Sigmoid colon (tissue), 7 donors: Measurements from ENCODE around the gene ARHGEF10L. TPM values are rescaled to one million over a fixed set of nuclear protein-coding genes. Genes with fewer than 3 reads are reported as not detected.

Experiments used
- DNase-seq: peaks from one replicate; pipeline ENCODE4 v3.0.0-alpha.2; 2019
- H3K27ac ChIP-seq, 4 donors: fragments of 200-600 bp; sonication (generic); one replicate each; pipeline ENCODE4 v1.5.1; 2016 to 2019; ENCODE audit warnings: mild to moderate bottlenecking in 1 of 4
- H3K27me3 ChIP-seq, 3 donors: fragments of 200-600 bp; sonication (generic); one replicate each; pipeline ENCODE4 v1.5.1; 2019; ENCODE audit warnings: mild to moderate bottlenecking in 1 of 3
- H3K36me3 ChIP-seq, 4 donors: fragments of 200-600 bp; sonication (generic); one replicate each; pipeline ENCODE4 v1.5.1; 2016 to 2019
- H3K4me1 ChIP-seq, 4 donors: fragments of 200-600 bp; sonication (generic); one replicate each; pipeline ENCODE4 v1.5.1; 2017 to 2019
- H3K4me3 ChIP-seq, 4 donors: fragments of 200-600 bp; sonication (generic); one replicate each; pipeline ENCODE4 v1.5.1; 2017 to 2019; ENCODE audit warnings: mild to moderate bottlenecking in 2 of 4, moderate library complexity in 1 of 4
- H3K9me3 ChIP-seq, 4 donors: fragments of 200-600 bp in 3 of 4; sonication (generic) in 3 of 4; one replicate each; pipeline versions ENCODE4 v1.5.1 to v1.6.1; 2013 to 2019
- EP300 ChIP-seq, 4 donors: sonication (generic); formaldehyde crosslinking; IDR thresholded peaks; one replicate each; pipeline ENCODE4 v1.6.1; 2017; ENCODE audit warnings: antibody characterized with exemption in 4 of 4
- POLR2A ChIP-seq, 2 donors: fragments of 450-650 bp; IDR thresholded peaks; one replicate each; pipeline ENCODE4 v1.6.1; 2016; ENCODE audit warnings: antibody characterized with exemption in 2 of 2, mild to moderate bottlenecking in 2 of 2, moderate library complexity in 2 of 2
- POLR2AphosphoS5 ChIP-seq, 4 donors: sonication (generic); formaldehyde crosslinking; IDR thresholded peaks; one replicate each; pipeline ENCODE4 v1.6.1; 2017; ENCODE audit warnings: antibody characterized with exemption in 4 of 4
- WGBS, 2 donors: extraction: QIAGEN DNeasy Blood & Tissue Kit; methylation state at CpG; one replicate each; pipeline ENCODE4 v1.1.7; 2013; 5-methylcytosine and 5-hydroxymethylcytosine counted together
- intact Hi-C: fragments of 100-400 bp; cut with DNase I; formaldehyde crosslinking; loops from one replicate; pipeline ENCODE4 v1.15.1; 2023
- polyA plus RNA-seq, 3 donors: library from polyadenylated mRNA; stranded (reverse); fragments of 200-250 nt; gene quantifications; one replicate each; pipeline ENCODE4 v1.2.3, GENCODE V29; 2013
- total RNA-seq, 4 donors: library from RNA; depleted of rRNA; stranded (reverse); fragments of >200 nt; gene quantifications; one replicate each; pipeline ENCODE4 v1.1.0, GENCODE V29; 2016
- TF ChIP-seq, protein P1 (sequence below), 4 experiments: fragments of 450-650 bp in 3 of 4; fragments of 200-600 bp in 1 of 4; IDR thresholded peaks; one replicate each; pipeline ENCODE4 v1.5.1; 2016 to 2019; ENCODE audit warnings: antibody characterized with exemption in 4 of 4, mild to moderate bottlenecking in 3 of 4, moderate library complexity in 2 of 4
- donor health status: healthy with polysubstance abuse.
- donor health status: Bipolar disorder and iron deficiency.
- donor health status: healthy.

The ARHGEF10L gene
- total and polyA plus RNA-seq, 7 donors: 25.0 to 76.2 (median 33.0) TPM

DNA sequence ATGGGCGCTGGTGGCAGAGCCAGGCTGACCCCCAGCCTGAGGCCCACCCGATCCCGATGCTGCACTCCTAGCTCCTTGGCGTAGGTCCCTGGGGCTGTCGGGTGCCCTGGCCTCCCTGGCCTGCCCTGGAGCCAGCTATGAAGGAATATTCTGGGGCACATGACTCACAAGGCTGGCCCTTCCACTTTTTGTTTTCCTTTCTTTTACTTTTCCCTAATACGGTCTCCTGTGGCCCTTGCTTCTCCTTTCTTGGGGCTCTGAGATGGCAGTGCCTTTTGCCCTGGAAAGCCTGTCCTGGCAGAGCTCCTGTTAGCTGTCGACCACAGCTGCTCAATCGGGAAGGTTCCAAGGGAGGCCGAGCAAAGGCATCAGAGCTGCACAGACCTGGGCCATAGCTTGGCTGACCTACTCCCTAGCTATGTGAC is 22.1 kb downstream of the ARHGEF10L start:
- no peak for DNase-seq
- H3K9me3 ChIP-seq: no peaks in the 10 kb centered on the region
- WGBS, 2 donors: 54 to 66% methylated on average over 9 of the region's 9 CpGs
- TF ChIP-seq POLR2AphosphoS5 (IDR thresholded peaks at IDR 0.05) (peak in 3 of 4 donors; percentile 0 to 40 (median 18)), EP300 (IDR thresholded peaks at IDR 0.05) (peak in 1 of 4 donors; percentile 3), POLR2A (IDR thresholded peaks at IDR 0.05) (no peak)
- TF ChIP-seq, protein P1, sequence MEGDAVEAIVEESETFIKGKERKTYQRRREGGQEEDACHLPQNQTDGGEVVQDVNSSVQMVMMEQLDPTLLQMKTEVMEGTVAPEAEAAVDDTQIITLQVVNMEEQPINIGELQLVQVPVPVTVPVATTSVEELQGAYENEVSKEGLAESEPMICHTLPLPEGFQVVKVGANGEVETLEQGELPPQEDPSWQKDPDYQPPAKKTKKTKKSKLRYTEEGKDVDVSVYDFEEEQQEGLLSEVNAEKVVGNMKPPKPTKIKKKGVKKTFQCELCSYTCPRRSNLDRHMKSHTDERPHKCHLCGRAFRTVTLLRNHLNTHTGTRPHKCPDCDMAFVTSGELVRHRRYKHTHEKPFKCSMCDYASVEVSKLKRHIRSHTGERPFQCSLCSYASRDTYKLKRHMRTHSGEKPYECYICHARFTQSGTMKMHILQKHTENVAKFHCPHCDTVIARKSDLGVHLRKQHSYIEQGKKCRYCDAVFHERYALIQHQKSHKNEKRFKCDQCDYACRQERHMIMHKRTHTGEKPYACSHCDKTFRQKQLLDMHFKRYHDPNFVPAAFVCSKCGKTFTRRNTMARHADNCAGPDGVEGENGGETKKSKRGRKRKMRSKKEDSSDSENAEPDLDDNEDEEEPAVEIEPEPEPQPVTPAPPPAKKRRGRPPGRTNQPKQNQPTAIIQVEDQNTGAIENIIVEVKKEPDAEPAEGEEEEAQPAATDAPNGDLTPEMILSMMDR (IDR thresholded peaks at IDR 0.05): no peak
- intact Hi-C loops: loop anchor here (2.0 kb wide), 1 partner anchor 21 kb away; no protein-coding TSS in a partner anchor
- no peaks in the 10 kb centered on the region for H3K36me3 ChIP-seq
- H3K4me1 ChIP-seq: peaks cover 0 to 67% (median 65%) of the 10 kb centered on the region in 4 donors
- H3K27me3 ChIP-seq: no peaks in the 10 kb centered on the region
- H3K27ac ChIP-seq: peak overlapping the region; percentile 75 to 97 (median 92)
- H3K4me3 ChIP-seq: peak overlapping the region in 1 of 4 donors; percentile 6

- DNase-seq: no peak
- intact Hi-C loops: no loop called here
- whole genome bisulfite sequencing, 2 donors: 86 to 95% methylated on average over 5 of the region's 5 CpGs
- TF ChIP-seq EP300 (IDR thresholded peaks at IDR 0.05): no peak
- no peak for TF ChIP-seq POLR2A (IDR thresholded peaks at IDR 0.05)
- TF ChIP-seq POLR2AphosphoS5 (IDR thresholded peaks at IDR 0.05): no peak
- TF ChIP-seq, protein P1 (IDR thresholded peaks at IDR 0.05): no peak
- Histone ChIP-seq H3K27ac (peak overlapping the region; percentile 75 to 97 (median 92)), H3K4me3 (no peak overlapping the region), H3K27me3 (no peaks in the 10 kb centered on the region), H3K4me1 (peaks cover 0 to 75% (median 73%) of the 10 kb centered on the region in 4 donors), H3K36me3 (no peaks in the 10 kb centered on the region), H3K9me3 (no peaks in the 10 kb centered on the region)
Measured at GRCh38 chr1:17562375-17562774, 22.9 kb downstream of the ARHGEF10L start.

DNA sequence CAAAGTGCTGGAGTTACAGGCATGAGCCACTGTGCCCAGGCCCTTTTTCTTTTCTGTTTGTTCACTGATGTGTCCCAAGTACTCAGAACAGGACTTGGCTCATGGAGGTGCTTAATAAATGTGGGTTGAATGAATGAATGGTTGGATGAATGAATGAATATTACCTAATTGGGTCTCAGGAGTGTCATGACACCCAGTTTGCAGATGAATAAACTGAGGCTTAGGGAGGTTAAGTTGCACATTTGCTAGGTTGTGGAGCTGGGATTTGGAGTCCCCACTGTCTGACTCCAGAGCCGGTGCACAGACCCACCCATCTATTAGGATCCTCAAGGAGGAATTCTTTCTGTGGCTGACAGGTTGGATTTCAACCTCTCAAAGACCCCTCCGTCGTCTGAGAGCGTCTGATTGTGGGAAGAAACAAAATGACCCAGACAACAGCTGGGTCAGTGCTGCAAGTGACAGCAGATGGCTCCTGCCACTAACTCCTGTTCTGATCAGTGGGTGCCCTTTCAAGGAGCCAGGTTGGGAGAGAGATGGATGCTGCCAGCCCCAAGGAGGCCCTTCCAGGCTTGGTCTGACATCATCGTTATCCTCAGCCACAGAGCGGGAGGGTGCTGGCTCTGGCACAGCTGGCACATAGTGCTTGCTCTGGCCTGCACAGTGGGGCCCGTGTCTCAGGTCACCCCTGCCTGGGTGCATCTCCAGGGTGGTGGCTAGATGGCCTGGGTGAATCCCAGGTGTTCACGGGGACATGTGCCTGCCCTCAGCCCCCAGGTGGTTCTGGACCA is 24.2 kb downstream of the ARHGEF10L start:
- peaks cover 0 to 87% (median 86%) of the 10 kb centered on the region in 4 donors for H3K4me1 ChIP-seq
- H3K36me3 ChIP-seq: no peaks in the 10 kb centered on the region
- TF ChIP-seq POLR2AphosphoS5 (IDR thresholded peaks at IDR 0.05): peak in 1 of 4 donors; percentile 8
- TF ChIP-seq POLR2A (IDR thresholded peaks at IDR 0.05): no peak
- H3K27me3 ChIP-seq: no peaks in the 10 kb centered on the region
- intact Hi-C loops: no loop called here
- no peak for DNase-seq
- H3K27ac ChIP-seq: peak overlapping the region; percentile 75 to 97 (median 92)
- H3K9me3 ChIP-seq: no peaks in the 10 kb centered on the region
- WGBS, 2 donors: 66 to 76% methylated on average over 8 of the region's 8 CpGs
- H3K4me3 ChIP-seq: no peak overlapping the region

GRCh38 chr1:17564458-17565393 is 25.2 kb downstream of the ARHGEF10L start:
- DNase-seq: no peak
- TF ChIP-seq POLR2AphosphoS5 (IDR thresholded peaks at IDR 0.05) (no peak), POLR2A (IDR thresholded peaks at IDR 0.05) (no peak)
- peak overlapping the region; percentile 75 to 97 (median 92) for H3K27ac ChIP-seq
- no peak overlapping the region for H3K4me3 ChIP-seq
- intact Hi-C loops: loop anchor here (5.0 kb wide), 1 partner anchor 32 kb away; no protein-coding TSS in a partner anchor
- H3K4me1 ChIP-seq: peaks cover 0 to 96% (median 95%) of the 10 kb centered on the region in 4 donors
- no peaks in the 10 kb centered on the region for H3K9me3 ChIP-seq
- H3K36me3 ChIP-seq: no peaks in the 10 kb centered on the region
- 31 to 68% methylated on average over 16 of the region's 16 CpGs for WGBS, 2 donors
- no peaks in the 10 kb centered on the region for H3K27me3 ChIP-seq

- H3K4me3 ChIP-seq: no peak overlapping the region
- intact Hi-C loops: loop anchor here (5.0 kb wide), 1 partner anchor 33 kb away; no protein-coding TSS in a partner anchor
- no peak for DNase-seq
- no peak for TF ChIP-seq POLR2A (IDR thresholded peaks at IDR 0.05)
- WGBS, 2 donors: 40 to 52% methylated on average over 17 of the region's 17 CpGs
- H3K27ac ChIP-seq: peak overlapping the region; percentile 75 to 97 (median 92)
- peaks cover 0 to 100% (median 99%) of the 10 kb centered on the region in 4 donors for H3K4me1 ChIP-seq
- no peaks in the 10 kb centered on the region for H3K36me3 ChIP-seq
- H3K27me3 ChIP-seq: no peaks in the 10 kb centered on the region
- no peaks in the 10 kb centered on the region for H3K9me3 ChIP-seq
Measured at GRCh38 chr1:17565461-17566252, 26.2 kb downstream of the ARHGEF10L start.
